Fibroblast of mammary gland (primary cell): Measurements from ENCODE around the gene BCAR3.

Experiments used
- DNase-seq: peaks from one replicate; pipeline ENCODE4 v3.0.0-alpha.2; 2010; ENCODE audit warnings: low read depth
- H3K4me3 ChIP-seq: 2 replicates; pipeline ENCODE4 v1.5.1; 2011; ENCODE audit warnings: low read depth, mild to moderate bottlenecking, low read length, moderate library complexity; ENCODE audit not compliant: control insufficient read depth
- CTCF ChIP-seq: conservative IDR thresholded peaks from 2 replicates; pipeline ENCODE4 v1.5.1; 2011; ENCODE audit warnings: low read depth, low read length, inconsistent platforms; ENCODE audit not compliant: control insufficient read depth, insufficient read depth

Gene BCAR3

GRCh38 chr1:93596329-93597089, 85.1 kb downstream of the BCAR3 start:
- no peak for DNase-seq
- TF ChIP-seq CTCF: no peak
- H3K4me3 ChIP-seq: no peak overlapping the region

- DNase-seq: no peak
- no peak for TF ChIP-seq CTCF
- no peak overlapping the region for H3K4me3 ChIP-seq
These were observed 85.9 kb downstream of the BCAR3 start for GRCh38 chr1:93595743-93596142.

- no peak overlapping the region for H3K4me3 ChIP-seq
- DNase-seq: peak; percentile 87
- no peak for TF ChIP-seq CTCF
These were observed 86.4 kb downstream of the BCAR3 start for GRCh38 chr1:93595266-93595665.

- no peak overlapping the region for H3K4me3 ChIP-seq
- TF ChIP-seq CTCF: no peak
- DNase-seq: no peak
These were observed 87.1 kb downstream of the BCAR3 start for GRCh38 chr1:93594603-93594880.

- H3K4me3 ChIP-seq: no peak overlapping the region
- TF ChIP-seq CTCF: no peak
- DNase-seq: no peak
These were observed 87.6 kb downstream of the BCAR3 start for GRCh38 chr1:93593854-93594602.

GRCh38 chr1:93592551-93592949, 89.1 kb downstream of the BCAR3 start:
- no peak for DNase-seq
- no peak for TF ChIP-seq CTCF

More at GRCh38 chr1:93592551-93592949, 89.1 kb downstream of the BCAR3 start:
- no peak overlapping the region for H3K4me3 ChIP-seq
